Epidermal melanocyte (primary cell): Measurements from ENCODE around the gene KRTCAP3.
"Not testable (repeated sequence)": the region's sequence is repeated elsewhere in the genome, so short reads cannot be mapped to it uniquely, and the experiment has no call there.

Experiments
- DNase-seq: peaks from one replicate; pipeline ENCODE4 v3.0.0; 2011; ENCODE audit warnings: low spot score; ENCODE audit not compliant: insufficient read length

The KRTCAP3 gene

GRCh38 chr2:27441958-27442919 lies at the start of gene KRTCAP3:
TSS of gene KRTCAP3 (plus strand) at chr2:27442381. CDS start at chr2:27442413, 32 bp downstream.
- DNase-seq, result no peak

GRCh38 chr2:27393225-27393624 lies 49.0 kb upstream of the KRTCAP3 start:
- no peak for DNase-seq

- no peak for DNase-seq
These were observed 43.2 kb upstream of the KRTCAP3 start for GRCh38 chr2:27398962-27399361.

GRCh38 chr2:27400348-27401135 lies 41.6 kb upstream of the KRTCAP3 start:
- no peak for DNase-seq

- DNase-seq, result no peak
These were observed 34.2 kb upstream of the KRTCAP3 start for GRCh38 chr2:27407798-27408491.

GRCh38 chr2:27408601-27409320 lies 33.4 kb upstream of the KRTCAP3 start:
- DNase-seq, result no peak

GRCh38 chr2:27409321-27410073 lies 32.7 kb upstream of the KRTCAP3 start, which contains the start of gene PPM1G:
TSS of gene PPM1G (minus strand) at chr2:27409591. CDS start at chr2:27409422, 169 bp downstream.
- peak; percentile 81 for DNase-seq

GRCh38 chr2:27412419-27413152 lies 29.6 kb upstream of the KRTCAP3 start:
- no peak for DNase-seq

GRCh38 chr2:27416151-27416550 lies 26.0 kb upstream of the KRTCAP3 start:
- no peak for DNase-seq

- DNase-seq, result no peak
These were observed 21.2 kb upstream of the KRTCAP3 start for GRCh38 chr2:27420996-27421395.

- DNase-seq, result no peak
These were observed 20.4 kb upstream of the KRTCAP3 start for GRCh38 chr2:27421660-27422250.

- DNase-seq, result no peak
These were observed 19.2 kb upstream of the KRTCAP3 start for GRCh38 chr2:27422958-27423357.

GRCh38 chr2:27425039-27425438 lies 17.1 kb upstream of the KRTCAP3 start:
- not testable (repeated sequence) for DNase-seq

- DNase-seq, result no peak
These were observed 14.3 kb upstream of the KRTCAP3 start for GRCh38 chr2:27427863-27428212.

GRCh38 chr2:27428213-27428977 lies 13.8 kb upstream of the KRTCAP3 start, which contains the start of gene NRBP1:
TSS of gene NRBP1 (plus strand) at chr2:27428631. CDS start at chr2:27433274, 4,643 bp downstream.
- peak; percentile 81 for DNase-seq

GRCh38 chr2:27428978-27429541 lies 13.1 kb upstream of the KRTCAP3 start:
- DNase-seq, result peak; percentile 66

GRCh38 chr2:27431395-27431794 lies 10.8 kb upstream of the KRTCAP3 start:
- DNase-seq, result no peak

GRCh38 chr2:27435628-27436027 lies 6.6 kb upstream of the KRTCAP3 start:
- DNase-seq, result no peak
